Measurements from ENCODE around the gene SUB1.

- TF ChIP-seq POLR2AphosphoS5 (IDR thresholded peaks at IDR 0.05; ENCODE audit: low read depth, low read length) = no peak
- no peak for TF ChIP-seq POLR2A (IDR thresholded peaks at IDR 0.05; ENCODE audit: low read depth, low read length)
Measured at GRCh38 chr5:32539981-32540845, 45.1 kb upstream of the SUB1 start.
